Stimulated activated CD8-positive, alpha-beta memory T cell treated with anti-CD3 and anti-CD28 coated beads, Interleukin-2, amount 100 ng/mL, for 48 hours (primary cell): ENCODE results near the gene PAFAH2.

Source experiments
- DNase-seq, 2 donors: peaks; one replicate each; pipeline ENCODE4 v3.0.0-alpha.2; 2020; ENCODE audit warnings: low read depth in 2 of 2

The PAFAH2 gene

GRCh38 chr1:25997828-25998761 is at the start of gene PAFAH2:
Gene PAFAH2 (minus strand): TSS chr1:25998063. CDS start chr1:25990816, 7,247 bp downstream.
- DNase-seq: peak; percentile 93 to 94

GRCh38 chr1:26047278-26047874 is 49.5 kb upstream of the PAFAH2 start:
- DNase-seq: no peak

- DNase-seq: no peak
Measured at GRCh38 chr1:26046246-26047095, 48.6 kb upstream of the PAFAH2 start.

GRCh38 chr1:26045722-26046245 is 47.9 kb upstream of the PAFAH2 start, which contains the start of gene SLC30A2:
Gene SLC30A2 (minus strand): TSS chr1:26046118. CDS start chr1:26045896, 222 bp downstream.
- no peak for DNase-seq

GRCh38 chr1:26044971-26045721 is 47.3 kb upstream of the PAFAH2 start:
- no peak for DNase-seq

- DNase-seq: no peak
Measured at GRCh38 chr1:26044414-26044813, 46.6 kb upstream of the PAFAH2 start.

- DNase-seq: no peak
Measured at GRCh38 chr1:26043765-26044164, 45.9 kb upstream of the PAFAH2 start.

- no peak for DNase-seq
Measured at GRCh38 chr1:26041978-26042377, 44.1 kb upstream of the PAFAH2 start.

- no peak for DNase-seq
Measured at GRCh38 chr1:26041401-26041800, 43.5 kb upstream of the PAFAH2 start.

GRCh38 chr1:26038904-26039303 is 41.0 kb upstream of the PAFAH2 start:
- DNase-seq: no peak

- DNase-seq: no peak
Measured at GRCh38 chr1:26038477-26038876, 40.6 kb upstream of the PAFAH2 start.

GRCh38 chr1:26037904-26038303 is 40.0 kb upstream of the PAFAH2 start:
- no peak for DNase-seq

- no peak for DNase-seq
Measured at GRCh38 chr1:26036756-26037281, 39.0 kb upstream of the PAFAH2 start.

- DNase-seq: peak; percentile 65 to 73
Measured at GRCh38 chr1:26035959-26036755, 38.3 kb upstream of the PAFAH2 start.

- peak; percentile 86 to 90 for DNase-seq
Measured at GRCh38 chr1:26035203-26035958, 37.5 kb upstream of the PAFAH2 start.

GRCh38 chr1:26034504-26035202 is 36.8 kb upstream of the PAFAH2 start:
- DNase-seq: no peak

- no peak for DNase-seq
Measured at GRCh38 chr1:26032656-26033357, 34.9 kb upstream of the PAFAH2 start.
